ENCODE measurements around the gene PLEKHO1.

The PLEKHO1 gene

GRCh38 chr1:150168960-150169601 lies 19.4 kb downstream of the PLEKHO1 start:
- no peak for TF ChIP-seq MAX (IDR thresholded peaks at IDR 0.05)
- peak; percentile 94 for TF ChIP-seq NFIC (IDR thresholded peaks at IDR 0.05)
- no peak for TF ChIP-seq REST (IDR thresholded peaks at IDR 0.05; ENCODE audit: low read depth)
- no peak for TF ChIP-seq ZBTB7A (IDR thresholded peaks at IDR 0.05; ENCODE audit: low read depth)
- TF ChIP-seq RAD21 (IDR thresholded peaks at IDR 0.05; ENCODE audit: low read depth), result peak; percentile 91
- TF ChIP-seq CEBPB (IDR thresholded peaks at IDR 0.05), result no peak

- no peak for TF ChIP-seq MAX (IDR thresholded peaks at IDR 0.05)
- TF ChIP-seq TCF12 (IDR thresholded peaks at IDR 0.05; ENCODE audit: low read depth), result no peak
- TF ChIP-seq TAF1 (IDR thresholded peaks at IDR 0.05; ENCODE audit: low read depth), result no peak
- no peak for TF ChIP-seq EGR1 (IDR thresholded peaks at IDR 0.05)
- TF ChIP-seq YY1 (IDR thresholded peaks at IDR 0.05; ENCODE audit: low read depth), result no peak
- no peak for TF ChIP-seq ZBTB7A (IDR thresholded peaks at IDR 0.05; ENCODE audit: low read depth)
- no peak for TF ChIP-seq EP300 (IDR thresholded peaks at IDR 0.05; ENCODE audit: borderline replicate concordance)
- TF ChIP-seq NFIC (IDR thresholded peaks at IDR 0.05), result no peak
- TF ChIP-seq REST (IDR thresholded peaks at IDR 0.05; ENCODE audit: low read depth), result no peak
- TF ChIP-seq TEAD4 (IDR thresholded peaks at IDR 0.05), result no peak
- TF ChIP-seq RAD21 (IDR thresholded peaks at IDR 0.05; ENCODE audit: low read depth), result no peak
- no peak for TF ChIP-seq CEBPB (IDR thresholded peaks at IDR 0.05)
- no peak for TF ChIP-seq FOXM1 (IDR thresholded peaks at IDR 0.05; ENCODE audit: borderline replicate concordance, low read depth)
- no peak for TF ChIP-seq CREB1 (IDR thresholded peaks at IDR 0.05; ENCODE audit: low read depth)
- TF ChIP-seq USF1 (IDR thresholded peaks at IDR 0.05), result no peak
These were observed 22.1 kb downstream of the PLEKHO1 start for GRCh38 chr1:150171801-150172200.

GRCh38 chr1:150173141-150173585 lies 23.4 kb downstream of the PLEKHO1 start:
- TF ChIP-seq TCF12 (IDR thresholded peaks at IDR 0.05; ENCODE audit: low read depth), result no peak
- TF ChIP-seq MAX (IDR thresholded peaks at IDR 0.05), result peak; percentile 64; the same call in 1 of the 2 replicates
- TF ChIP-seq TAF1 (IDR thresholded peaks at IDR 0.05; ENCODE audit: low read depth), result no peak
- peak; percentile 63 for TF ChIP-seq TEAD4 (IDR thresholded peaks at IDR 0.05)
- no peak for TF ChIP-seq EGR1 (IDR thresholded peaks at IDR 0.05)

GRCh38 chr1:150176593-150176992 lies 26.9 kb downstream of the PLEKHO1 start:
- TF ChIP-seq TEAD4 (IDR thresholded peaks at IDR 0.05) (no peak), NFIC (IDR thresholded peaks at IDR 0.05) (no peak), CREB1 (IDR thresholded peaks at IDR 0.05; ENCODE audit: low read depth) (no peak), REST (IDR thresholded peaks at IDR 0.05; ENCODE audit: low read depth) (no peak), CEBPB (IDR thresholded peaks at IDR 0.05) (no peak), ZBTB7A (IDR thresholded peaks at IDR 0.05; ENCODE audit: low read depth) (no peak), TAF1 (IDR thresholded peaks at IDR 0.05; ENCODE audit: low read depth) (no peak), FOXM1 (IDR thresholded peaks at IDR 0.05; ENCODE audit: borderline replicate concordance, low read depth) (no peak), RAD21 (IDR thresholded peaks at IDR 0.05; ENCODE audit: low read depth) (no peak)

- no peak for TF ChIP-seq TCF12 (IDR thresholded peaks at IDR 0.05; ENCODE audit: low read depth)
- no peak for TF ChIP-seq ZBTB7A (IDR thresholded peaks at IDR 0.05; ENCODE audit: low read depth)
- no peak for TF ChIP-seq YY1 (IDR thresholded peaks at IDR 0.05; ENCODE audit: low read depth)
- TF ChIP-seq NFIC (IDR thresholded peaks at IDR 0.05), result no peak
- no peak for TF ChIP-seq FOXM1 (IDR thresholded peaks at IDR 0.05; ENCODE audit: borderline replicate concordance, low read depth)
- no peak for TF ChIP-seq EGR1 (IDR thresholded peaks at IDR 0.05)
- no peak for TF ChIP-seq RAD21 (IDR thresholded peaks at IDR 0.05; ENCODE audit: low read depth)
- no peak for TF ChIP-seq CREB1 (IDR thresholded peaks at IDR 0.05; ENCODE audit: low read depth)
- no peak for TF ChIP-seq TAF1 (IDR thresholded peaks at IDR 0.05; ENCODE audit: low read depth)
- no peak for TF ChIP-seq CEBPB (IDR thresholded peaks at IDR 0.05)
- no peak for TF ChIP-seq MAX (IDR thresholded peaks at IDR 0.05)
- TF ChIP-seq EP300 (IDR thresholded peaks at IDR 0.05; ENCODE audit: borderline replicate concordance), result no peak
- TF ChIP-seq USF1 (IDR thresholded peaks at IDR 0.05), result no peak
- TF ChIP-seq REST (IDR thresholded peaks at IDR 0.05; ENCODE audit: low read depth), result no peak
- TF ChIP-seq TEAD4 (IDR thresholded peaks at IDR 0.05), result no peak
These were observed 28.8 kb downstream of the PLEKHO1 start for GRCh38 chr1:150178548-150178947.
